Smooth muscle cell (in vitro differentiated cells): ENCODE results near the gene DENND1A. TPM values are rescaled to one million over a fixed set of nuclear protein-coding genes. Genes with fewer than 3 reads are reported as not detected.

Source experiments
- DNase-seq: peaks from one replicate; lab custom pipeline; 2025; ENCODE audit not compliant: unreplicated experiment; lab: John Stamatoyannopoulos, UW
- H2AFZ ChIP-seq: fragments of 200-600 bp; sonication (generic); 2 replicates; pipeline ENCODE4 v1.6.0; 2016; ENCODE audit warnings: antibody characterized with exemption, low read depth, mild to moderate bottlenecking
- H3F3A ChIP-seq: fragments of 200-600 bp; sonication (generic); 2 replicates; pipeline ENCODE4 v1.6.0; 2017; ENCODE audit warnings: antibody characterized with exemption, low read depth
- H3K27ac ChIP-seq: fragments of 200-600 bp; sonication (generic); 2 replicates; pipeline ENCODE4 v1.5.1; 2016; ENCODE audit warnings: low read depth, mild to moderate bottlenecking
- H3K27me3 ChIP-seq: fragments of 200-600 bp; sonication (generic); 2 replicates; pipeline ENCODE4 v1.6.1; 2016; ENCODE audit warnings: low read depth, mild to moderate bottlenecking
- H3K36me3 ChIP-seq: fragments of 200-600 bp; sonication (generic); 2 replicates; pipeline ENCODE4 v1.5.1; 2016; ENCODE audit warnings: low read depth
- H3K4me1 ChIP-seq: fragments of 200-600 bp; sonication (generic); 2 replicates; pipeline ENCODE4 v1.5.1; 2016; ENCODE audit warnings: low read depth
- H3K4me2 ChIP-seq: fragments of 200-600 bp; sonication (generic); 2 replicates; pipeline ENCODE4 v1.6.0; 2016; ENCODE audit warnings: mild to moderate bottlenecking
- H3K4me3 ChIP-seq: fragments of 200-600 bp; sonication (generic); 2 replicates; pipeline ENCODE4 v1.5.1; 2016; ENCODE audit warnings: mild to moderate bottlenecking
- H3K79me2 ChIP-seq: fragments of 200-600 bp; sonication (generic); 2 replicates; pipeline ENCODE4 v1.6.0; 2016; ENCODE audit warnings: low read depth, mild to moderate bottlenecking
- H3K9ac ChIP-seq: fragments of 200-600 bp; sonication (generic); 2 replicates; pipeline ENCODE4 v1.6.0; 2016; ENCODE audit warnings: low read depth
- H3K9me3 ChIP-seq: fragments of 200-600 bp; sonication (generic); replicated peaks from 2 replicates; pipeline ENCODE4 v1.5.1; 2016; ENCODE audit warnings: low read depth
- H4K20me1 ChIP-seq: fragments of 200-600 bp; sonication (generic); 2 replicates; pipeline ENCODE4 v1.6.0; 2016; ENCODE audit warnings: low read depth
- CTCF ChIP-seq: fragments of 200-600 bp; sonication (generic); IDR thresholded peaks from 2 replicates; pipeline ENCODE4 v1.5.1; 2017; ENCODE audit warnings: borderline replicate concordance, mild to moderate bottlenecking, antibody characterized with exemption; ENCODE audit not compliant: insufficient read depth, poor library complexity, severe bottlenecking
- WGBS: methylation state at CpG from one replicate; pipeline ENCODE4 v1.1.7; 2016; ENCODE audit warnings: low lambda C conversion rate; 5-methylcytosine and 5-hydroxymethylcytosine counted together
- polyA plus RNA-seq: library from polyadenylated mRNA; unstranded; fragments of >200 nt; fragmentation: Nextera tagmentation; extraction: Ambion mirVana; gene quantifications from 2 replicates; pipeline ENCODE4 v1.2.1, GENCODE V29; 2016
- total RNA-seq: library from RNA; depleted of rRNA; stranded (reverse); fragments of >200 nt; gene quantifications from 2 replicates; pipeline ENCODE4 v1.2.3, GENCODE V29; 2014

The DENND1A gene
- total and polyA plus RNA-seq, 2 experiments from 2014 or later, result 8.1 to 20.2 TPM

GRCh38 chr9:123378025-123378424 is 551.9 kb downstream of the DENND1A start:
- Histone ChIP-seq H3K4me1 (peaks cover 25% of the 10 kb centered on the region), H3F3A (peaks cover 13% of the 10 kb centered on the region), H3K79me2 (no peaks in the 10 kb centered on the region), H3K27me3 (no peaks in the 10 kb centered on the region), H3K9me3 (no peaks in the 10 kb centered on the region), H3K9ac (no peak overlapping the region), H3K4me2 (peak overlapping the region; percentile 68), H3K27ac (peak overlapping the region; percentile 55), H4K20me1 (no peaks in the 10 kb centered on the region), H2AFZ (no peak overlapping the region), H3K36me3 (no peaks in the 10 kb centered on the region), H3K4me3 (no peak overlapping the region)
- no peak for TF ChIP-seq CTCF
- WGBS, result 47% methylated on average over 10 of the region's 10 CpGs
- no peak for DNase-seq

GRCh38 chr9:123377211-123377971 is 552.5 kb downstream of the DENND1A start:
- no peak overlapping the region for H3K9ac ChIP-seq
- no peaks in the 10 kb centered on the region for H4K20me1 ChIP-seq
- H3K27me3 ChIP-seq, result no peaks in the 10 kb centered on the region
- TF ChIP-seq CTCF, result no peak
- no peaks in the 10 kb centered on the region for H3K36me3 ChIP-seq
- no peak overlapping the region for H2AFZ ChIP-seq
- no peak overlapping the region for H3K4me3 ChIP-seq
- no peaks in the 10 kb centered on the region for H3K9me3 ChIP-seq
- H3K27ac ChIP-seq, result peak overlapping the region; percentile 55
- no peak for DNase-seq
- peaks cover 13% of the 10 kb centered on the region for H3F3A ChIP-seq
- H3K4me2 ChIP-seq, result peak overlapping the region; percentile 68
- H3K79me2 ChIP-seq, result no peaks in the 10 kb centered on the region
- H3K4me1 ChIP-seq, result peaks cover 25% of the 10 kb centered on the region
- WGBS, result 49% methylated on average over 21 of the region's 21 CpGs

GRCh38 chr9:123376218-123377071 is 553.5 kb downstream of the DENND1A start:
- peaks cover 13% of the 10 kb centered on the region for H3F3A ChIP-seq
- no peak for TF ChIP-seq CTCF
- no peaks in the 10 kb centered on the region for H3K36me3 ChIP-seq
- H3K9me3 ChIP-seq, result no peaks in the 10 kb centered on the region
- DNase-seq, result no peak
- peak overlapping the region; percentile 75 for H3K27ac ChIP-seq
- H3K4me3 ChIP-seq, result no peak overlapping the region
- no peaks in the 10 kb centered on the region for H3K27me3 ChIP-seq
- peaks cover 25% of the 10 kb centered on the region for H3K4me1 ChIP-seq
- no peaks in the 10 kb centered on the region for H4K20me1 ChIP-seq
- H2AFZ ChIP-seq, result no peak overlapping the region
- H3K4me2 ChIP-seq, result peak overlapping the region; percentile 68
- no peaks in the 10 kb centered on the region for H3K79me2 ChIP-seq
- 70% methylated on average over 24 of the region's 24 CpGs for WGBS
- H3K9ac ChIP-seq, result no peak overlapping the region
